K562 (cell line): ENCODE results near the gene ITGA1. TPM values are rescaled to one million over a fixed set of nuclear protein-coding genes. Genes with fewer than 3 reads are reported as not detected.

ENCODE experiments used
- ATAC-seq: fragments of 200-7000 bp; cut with Tn5 transposase; 3 replicates; pipeline ENCODE4 v1.9.1; 2020; ENCODE audit warnings: moderate library complexity
- BruUV-seq: library from RNA; stranded (reverse); fragments of 400-500 nt; replicated peaks from 2 replicates; lab custom pipeline; 2021; lab: Mats Ljungman, UMichigan
- CTCF ChIA-PET: fragments of 300-600 bp; formaldehyde crosslinking; extraction: SDS; loops from one replicate; lab custom pipeline; 2021; ENCODE audit warnings: low intra/inter-chr PET ratio; lab: Yijun Ruan, JAX
- POLR2A ChIA-PET: fragments of 300-600, 350-650 bp; sonication (Branson Sonifier 250); formaldehyde crosslinking; extraction: SDS; loops from one replicate; lab custom pipeline; 2021; ENCODE audit warnings: antibody characterized with exemption, inconsistent platforms; lab: Yijun Ruan, JAX
- DNase-seq, 4 experiments: peaks; one replicate each; pipeline versions ENCODE4 v3.0.0 to v3.0.0-alpha.2; 2011 to 2018; ENCODE audit warnings: low spot score in 3 of 4, mixed read lengths in 3 of 4; ENCODE audit errors: extremely low read depth in 1 of 4
- FAIRE-seq: peaks from 2 replicates; lab custom pipeline; 2011; peaks lifted over from hg19 to GRCh38; lab: Jason Lieb, UNC
- H2AFZ ChIP-seq: 2 replicates; pipeline ENCODE4 v1.6.0; 2011; ENCODE audit warnings: low read depth, low read length, control low read depth, inconsistent platforms
- H3K27ac ChIP-seq: fragments of 200-600 bp; 3 replicates; pipeline ENCODE4 v1.8.0; 2011; ENCODE audit warnings: low read depth, mild to moderate bottlenecking, control low read depth, inconsistent platforms, low read length, moderate library complexity, mixed read lengths; ENCODE audit errors: extremely low read depth
- H3K27me3 ChIP-seq, 2 experiments: fragments of 300-600 bp in 1 of 2; 2 replicates in 1 of 2; 3 replicates in 1 of 2; pipeline versions ENCODE4 v1.6.0 to v1.8.0; 2011; ENCODE audit warnings: inconsistent platforms in 2 of 2, low read length in 2 of 2, mild to moderate bottlenecking in 1 of 2, mixed read lengths in 1 of 2, moderate library complexity in 1 of 2; ENCODE audit not compliant: control insufficient read depth in 2 of 2, insufficient read depth in 2 of 2
- H3K36me3 ChIP-seq: fragments of 300-600 bp; 3 replicates; pipeline ENCODE4 v1.8.0; 2011; ENCODE audit warnings: mild to moderate bottlenecking, low read length, inconsistent platforms; ENCODE audit not compliant: control insufficient read depth, insufficient read depth
- H3K4me1 ChIP-seq, 2 experiments: fragments of 200-600 bp in 1 of 2; replicated peaks in 1 of 2; 2 replicates in 1 of 2; 3 replicates in 1 of 2; pipeline versions ENCODE4 v1.5.1 to v1.8.0; 2011; ENCODE audit warnings: inconsistent platforms in 2 of 2, low read length in 2 of 2, mild to moderate bottlenecking in 1 of 2, mixed read lengths in 1 of 2, moderate library complexity in 1 of 2; ENCODE audit not compliant: control insufficient read depth in 2 of 2, insufficient read depth in 2 of 2
- H3K4me2 ChIP-seq: 2 replicates; pipeline ENCODE4 v1.6.1; 2011; ENCODE audit warnings: low read length, control low read depth, inconsistent platforms, mixed read lengths; ENCODE audit not compliant: insufficient read depth
- H3K4me3 ChIP-seq: fragments of 200-600 bp; sonication (generic), shearing (Covaris generic); 2 replicates; pipeline ENCODE4 v1.5.1; 2016; ENCODE audit warnings: control low read depth, inconsistent platforms
- H3K79me2 ChIP-seq: fragments of 200-600 bp; 3 replicates; pipeline ENCODE4 v1.8.0; 2011; ENCODE audit warnings: low read length, inconsistent platforms; ENCODE audit not compliant: control insufficient read depth, insufficient read depth
- H3K9ac ChIP-seq, 2 experiments: 2 replicates each; pipeline versions ENCODE4 v1.6.0 to v1.6.1; 2011; ENCODE audit warnings: low read depth in 2 of 2, low read length in 2 of 2, control low read depth in 1 of 2, inconsistent platforms in 1 of 2, mild to moderate bottlenecking in 1 of 2, mixed read lengths in 1 of 2; ENCODE audit not compliant: insufficient read depth in 1 of 2
- H3K9me1 ChIP-seq: one replicate; pipeline ENCODE4 v1.6.0; 2011; ENCODE audit warnings: inconsistent platforms, mild to moderate bottlenecking, low read length, moderate library complexity; ENCODE audit not compliant: control insufficient read depth, insufficient read depth
- H3K9me3 ChIP-seq: replicated peaks from 2 replicates; pipeline ENCODE4 v1.5.1; 2011; ENCODE audit warnings: low read depth, low read length, inconsistent platforms; ENCODE audit not compliant: control insufficient read depth, insufficient read depth
- H4K20me1 ChIP-seq: replicated peaks from 2 replicates; pipeline ENCODE4 v1.6.1; 2011; ENCODE audit warnings: low read length, inconsistent platforms, mixed read lengths; ENCODE audit not compliant: control insufficient read depth, insufficient read depth
- NFXL1 ChIP-seq: fragments of 450-650 bp; formaldehyde crosslinking; IDR thresholded peaks from 2 replicates; pipeline ENCODE4 v1.4.0; 2021; ENCODE audit warnings: mild to moderate bottlenecking
- PHF21A ChIP-seq: fragments of 450-650 bp; IDR thresholded peaks from 2 replicates; pipeline ENCODE4 v1.6.1; 2017; ENCODE audit warnings: low read depth, borderline replicate concordance
- PTBP1 ChIP-seq: fragments of 200-400 bp; formaldehyde crosslinking; IDR thresholded peaks from 2 replicates; pipeline ENCODE4 v1.6.1; 2017; ENCODE audit warnings: low read depth, low read length
- RFX7 ChIP-seq: fragments of 250-450 bp; sonication (Bioruptor Pico); IDR thresholded peaks from 2 replicates; pipeline ENCODE4 v1.5.1; 2021; ENCODE audit warnings: mild to moderate bottlenecking
- TAF1 ChIP-seq: IDR thresholded peaks from 2 replicates; pipeline ENCODE4 v1.6.1; 2011; ENCODE audit warnings: mild to moderate bottlenecking, low read length, moderate library complexity; ENCODE audit not compliant: insufficient read depth, control insufficient read depth, severe bottlenecking; ENCODE audit errors: extremely low read depth
- ZNF197 ChIP-seq: fragments of 200-800 bp; sonication (Bioruptor generic); IDR thresholded peaks from 2 replicates; pipeline ENCODE4 v1.6.1; 2016; ENCODE audit warnings: low read depth, missing genetic modification characterization, missing compliant biosample characterization
- ZNF3 ChIP-seq: fragments of 250-450 bp; sonication (Bioruptor Pico); IDR thresholded peaks from 2 replicates; pipeline ENCODE4 v1.5.0; 2021; ENCODE audit warnings: mild to moderate bottlenecking, moderate library complexity
- WGBS: fragments of 100-300 bp; shearing (Covaris generic); methylation state at CpG from one replicate; pipeline ENCODE4 v1.1.6; 2016; ENCODE audit warnings: low coverage, mixed read lengths; ENCODE audit not compliant: insufficient coverage; ENCODE audit errors: missing lambda C conversion rate; 5-methylcytosine and 5-hydroxymethylcytosine counted together
- in situ Hi-C: fragments of 300-500 bp; cut with MboI; formaldehyde crosslinking; loops from 4 replicates; pipeline ENCODE4 v1.15.0; 2018; ENCODE audit warnings: inconsistent platforms, mixed read lengths
- intact Hi-C: fragments of 100-400 bp; cut with micrococcal nuclease; formaldehyde crosslinking; loops from 2 replicates; pipeline ENCODE4 v1.14.2; 2022
- polyA plus RNA-seq, 8 experiments: library from polyadenylated mRNA; depleted of rRNA in 4 of 8; stranded (reverse) in 5 of 8; unstranded in 3 of 8; fragments of >200 nt; fragmentation: Nextera tagmentation in 2 of 8; fragmentation: Illumina TruSeq in 1 of 8; extraction: Ambion mirVana in 2 of 8; extraction: Trizol in 1 of 8; gene quantifications; 2 replicates each; pipeline versions ENCODE4 v1.2.1 to v1.2.3, GENCODE V29; 2011 to 2014; ENCODE audit warnings: inconsistent platforms in 1 of 8, missing spikeins in 1 of 8
- total RNA-seq, 7 experiments: library from RNA; depleted of rRNA in 6 of 7; stranded (reverse); fragments of >200 nt in 6 of 7; fragmentation: Illumina TruSeq in 2 of 7; extraction: Trizol in 2 of 7; gene quantifications; 2 replicates each; pipeline versions ENCODE4 v1.2.1 to v1.2.3, GENCODE V29; 2011 to 2021; ENCODE audit warnings: low replicate concordance in 1 of 7

ITGA1 gene
- total and polyA plus RNA-seq, 9 of the 15 experiments (the other 6 are each of a cell fraction or from before 2014, with no cell fraction given): 0.04 to 0.22 TPM; not detected in 7

GRCh38 chr5:52990528-52990925 is 202.8 kb downstream of the ITGA1 start:
- Histone ChIP-seq H3K79me2 (no peaks in the 10 kb centered on the region), H3K9me3 (no peaks in the 10 kb centered on the region), H4K20me1 (no peaks in the 10 kb centered on the region), H3K9me1 (no peaks in the 10 kb centered on the region), H3K4me3 (no peak overlapping the region), H3K27ac (no peak overlapping the region)
- no peak for DNase-seq
- BruUV-seq: no TSS peak
- TF ChIP-seq ZNF3 (CRISPR knock-in tag) (no peak), TAF1 (no peak), NFXL1 (no peak)
- TF ChIP-seq, all 486 proteins: peak for 0
- Histone ChIP-seq H3K4me2 (no peak overlapping the region), H3K27me3 (peaks cover 17 to 21% of the 10 kb centered on the region in 2 experiments; a peak in 4 of 5 replicates), H3K4me1 (peaks cover 0 to 14% of the 10 kb centered on the region in 2 experiments; a peak in 2 of 5 replicates), H3K9ac (no peak overlapping the region), H3K36me3 (no peaks in the 10 kb centered on the region), H2AFZ (no peak overlapping the region)
- FAIRE-seq (no peak), ATAC-seq (no peak)
- in situ Hi-C loops: no loop called here
- POLR2A ChIA-PET: no interaction called here
- CTCF ChIA-PET: no interaction called here
- intact Hi-C loops: no loop called here
- 3% methylated on average over 4 of the region's 4 CpGs for WGBS

- Histone ChIP-seq H3K9me3 (no peaks in the 10 kb centered on the region), H3K4me3 (no peak overlapping the region), H3K9me1 (no peaks in the 10 kb centered on the region), H3K36me3 (no peaks in the 10 kb centered on the region), H3K9ac (no peak overlapping the region), H3K4me2 (no peak overlapping the region), H3K27me3 (peaks cover 17% of the 10 kb centered on the region in 2 experiments; a peak in 4 of 5 replicates), H4K20me1 (no peaks in the 10 kb centered on the region), H3K79me2 (no peaks in the 10 kb centered on the region), H3K27ac (no peak overlapping the region), H3K4me1 (peaks cover 0 to 14% of the 10 kb centered on the region in 2 experiments; a peak in 1 of 5 replicates), H2AFZ (no peak overlapping the region)
- BruUV-seq: no TSS peak
- no peak for FAIRE-seq
- ChIA-PET POLR2A (no interaction called here), CTCF (no interaction called here)
- intact Hi-C loops: no loop called here
- 0% methylated on average over 2 of the region's 2 CpGs for WGBS
- in situ Hi-C loops: no loop called here
- ATAC-seq: no peak
- TF ChIP-seq PTBP1: no peak
- no peak for TF ChIP-seq RFX7 (CRISPR knock-in tag)
- TF ChIP-seq ZNF197 (CRISPR knock-in tag): no peak
- TF ChIP-seq PHF21A: no peak
- DNase-seq: no peak
Observed at GRCh38 chr5:52993367-52993766, 205.7 kb downstream of the ITGA1 start.
